ENCODE data around the gene CUL2.
"Not testable (repeated sequence)": the region's sequence is repeated elsewhere in the genome, so short reads cannot be mapped to it uniquely, and the experiment has no call there.

Gene CUL2

GRCh38 chr10:34979938-34980337 is 110.2 kb downstream of the CUL2 start:
- no peak for DNase-seq (ENCODE audit: low read depth in 2 of 2)

DNA sequence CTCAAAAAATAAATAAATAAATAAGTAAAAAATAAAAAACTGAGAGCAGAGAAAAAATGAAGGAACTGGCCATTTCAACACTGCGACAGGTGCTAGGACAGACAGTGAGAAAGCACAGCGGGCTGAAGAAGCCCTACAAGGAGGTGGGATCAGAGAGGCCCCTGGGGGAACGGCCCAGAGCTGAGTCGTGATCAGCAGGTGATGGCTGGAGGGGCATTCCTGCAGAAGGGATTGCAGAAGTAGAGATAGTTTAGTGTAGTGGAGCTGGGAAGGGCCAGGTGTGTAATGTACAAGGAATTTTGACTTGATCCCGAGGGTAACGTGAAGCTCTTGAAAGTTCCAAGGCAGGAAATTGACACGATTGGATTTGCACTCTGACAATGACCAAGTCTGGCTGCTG is 112.1 kb downstream of the CUL2 start:
- DNase-seq (ENCODE audit: low read depth in 2 of 2): no peak

GRCh38 chr10:34976380-34976910 is 113.7 kb downstream of the CUL2 start:
- DNase-seq (ENCODE audit: low read depth in 2 of 2): not testable (repeated sequence)

DNA sequence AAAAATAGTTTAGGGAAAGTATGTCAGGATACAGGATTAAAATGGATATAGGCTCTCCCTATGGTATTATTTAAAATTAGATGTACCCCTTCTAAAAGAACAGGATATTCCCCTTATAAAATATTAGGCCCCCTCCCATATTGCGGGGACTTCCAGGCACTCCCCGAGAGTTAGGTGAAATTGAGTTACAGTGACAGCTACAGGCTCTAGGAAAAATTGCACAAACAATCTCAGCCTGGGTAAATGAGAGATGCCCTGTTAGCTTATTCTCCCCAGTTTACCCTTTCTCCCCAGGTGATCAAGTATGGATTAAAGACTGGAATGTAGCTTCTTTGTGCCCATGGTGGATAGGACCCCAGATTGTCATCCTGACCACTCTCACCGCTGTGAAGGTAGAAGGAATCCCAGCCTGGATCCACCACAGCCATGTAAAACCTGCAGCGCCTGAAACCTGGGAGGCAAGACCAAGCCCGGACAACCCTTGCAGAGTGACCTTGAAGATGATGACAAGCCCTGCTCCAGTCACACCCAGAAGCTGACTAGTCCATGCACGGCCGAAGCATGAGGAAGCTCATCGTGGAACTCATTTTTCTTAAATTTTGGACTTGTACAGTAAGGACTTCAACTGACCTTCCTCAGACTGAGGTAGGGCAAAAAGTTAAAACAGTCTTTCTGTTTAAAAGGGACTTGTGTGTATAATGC is 115.6 kb downstream of the CUL2 start:
- DNase-seq (ENCODE audit: low read depth in 2 of 2): not testable (repeated sequence)

- not testable (repeated sequence) for DNase-seq (ENCODE audit: low read depth in 2 of 2)
These were observed 116.4 kb downstream of the CUL2 start for GRCh38 chr10:34973757-34974156.

- not testable (repeated sequence) for DNase-seq (ENCODE audit: low read depth in 2 of 2)
These were observed 117.0 kb downstream of the CUL2 start for GRCh38 chr10:34973121-34973520.

GRCh38 chr10:34972591-34972990 is 117.5 kb downstream of the CUL2 start:
- DNase-seq (ENCODE audit: low read depth in 2 of 2): not testable (repeated sequence)

GRCh38 chr10:34971606-34972334 is 118.4 kb downstream of the CUL2 start:
- DNase-seq (ENCODE audit: low read depth in 2 of 2): not testable (repeated sequence)

- DNase-seq (ENCODE audit: low read depth in 2 of 2): no peak
These were observed 121.0 kb downstream of the CUL2 start for GRCh38 chr10:34969171-34969570.

DNA sequence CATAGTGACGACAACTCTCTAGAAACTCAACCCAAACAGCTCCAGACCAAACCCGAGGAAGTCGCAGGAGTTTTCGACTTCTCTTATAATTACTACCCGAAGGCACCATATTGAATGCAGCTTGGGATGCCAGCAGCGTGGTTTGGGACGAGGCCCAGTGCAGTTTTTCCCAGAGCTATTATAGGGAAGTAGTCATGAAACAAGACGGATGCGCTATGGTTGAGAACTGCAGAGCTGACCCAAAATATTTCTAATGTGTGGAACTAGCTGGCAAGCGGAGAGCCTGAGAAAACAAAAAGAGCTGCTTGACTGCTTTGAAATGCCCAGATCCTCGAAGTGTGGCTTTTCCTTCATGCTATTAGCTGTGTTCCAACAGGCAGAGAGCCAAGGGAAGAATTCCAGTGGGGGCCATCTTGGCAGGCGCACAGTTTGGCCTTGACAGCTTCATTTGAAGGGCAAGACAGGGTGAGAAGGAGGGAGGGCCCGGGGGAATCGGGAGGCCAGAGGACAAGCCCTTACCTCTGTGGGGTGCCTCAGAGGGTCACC is 122.7 kb downstream of the CUL2 start:
- DNase-seq (ENCODE audit: low read depth in 2 of 2): no peak

- DNase-seq (ENCODE audit: low read depth in 2 of 2): no peak
These were observed 123.7 kb downstream of the CUL2 start for GRCh38 chr10:34966451-34966850.

GRCh38 chr10:34966040-34966439 is 124.1 kb downstream of the CUL2 start:
- DNase-seq (ENCODE audit: low read depth in 2 of 2): no peak

DNA sequence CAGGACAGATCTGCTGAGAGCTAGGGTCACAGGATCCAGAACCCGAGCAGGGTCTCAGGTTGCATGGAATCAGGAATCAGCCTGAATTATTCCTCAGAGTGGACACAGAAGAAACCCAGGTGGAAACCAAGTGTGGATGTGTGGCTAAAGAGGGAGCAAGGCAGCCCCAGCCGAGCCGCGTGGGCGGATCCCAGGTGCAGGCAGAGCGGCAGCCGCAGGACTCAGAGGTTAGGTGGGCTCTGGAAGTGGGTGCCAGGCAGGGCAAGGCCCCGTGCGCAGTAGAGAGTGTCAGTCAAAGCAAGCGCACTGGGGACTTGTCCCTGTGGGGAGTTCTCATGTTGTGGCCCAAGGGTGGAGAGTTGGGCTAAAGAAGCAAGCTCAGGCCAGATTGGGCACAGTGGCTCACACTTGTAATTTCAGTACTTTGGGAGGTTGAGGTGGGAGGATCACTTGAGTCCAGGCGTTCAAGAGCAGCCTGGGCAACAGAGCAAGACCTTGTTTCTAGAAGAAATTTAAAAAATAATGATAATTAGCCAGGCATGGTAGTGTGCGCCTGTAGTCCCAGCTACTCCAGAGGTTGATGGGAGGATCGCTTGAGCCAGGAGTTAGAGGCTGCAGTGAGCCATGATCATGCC is 125.9 kb downstream of the CUL2 start:
- DNase-seq (ENCODE audit: low read depth in 2 of 2): no peak

GRCh38 chr10:34962866-34963265 is 127.3 kb downstream of the CUL2 start:
- no peak for DNase-seq (ENCODE audit: low read depth in 2 of 2)

- no peak for DNase-seq (ENCODE audit: low read depth in 2 of 2)
These were observed 129.2 kb downstream of the CUL2 start for GRCh38 chr10:34960983-34961382.

- DNase-seq (ENCODE audit: low read depth in 2 of 2): no peak
These were observed 130.4 kb downstream of the CUL2 start for GRCh38 chr10:34959786-34960185.

DNA sequence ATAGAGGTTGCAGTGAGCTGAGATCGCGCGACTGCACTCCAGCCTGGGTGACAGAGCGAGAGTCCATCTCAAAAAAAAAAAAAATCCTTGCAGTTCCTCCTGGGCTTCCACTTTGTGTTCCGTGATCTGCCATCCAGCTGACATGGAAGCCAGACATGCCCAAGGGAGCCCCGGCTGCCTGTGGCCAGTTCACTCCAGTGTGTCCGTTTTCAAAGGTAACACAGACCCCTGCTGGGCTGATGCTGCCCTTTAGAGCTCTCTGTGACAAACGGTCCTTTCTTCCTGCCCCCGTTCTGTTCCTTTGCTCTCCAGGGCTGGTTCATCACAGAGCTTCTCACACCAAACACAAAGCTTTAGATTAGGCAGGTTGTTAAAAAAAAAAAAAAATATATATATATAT is 130.8 kb downstream of the CUL2 start:
- no peak for DNase-seq (ENCODE audit: low read depth in 2 of 2)

Measured in stimulated activated CD4-positive, alpha-beta T cell treated with anti-CD3 and anti-CD28 coated beads, Interleukin-4, amount 100 ng/mL, for 48 hours (primary cell).